ENCODE measurements around the gene NAT14. TPM values are rescaled to one million over a fixed set of nuclear protein-coding genes. Genes with fewer than 3 reads are reported as not detected.

The NAT14 gene
- total and polyA plus RNA-seq, 8 donors = 5.8 to 32.4 (median 8.1) TPM

DNA sequence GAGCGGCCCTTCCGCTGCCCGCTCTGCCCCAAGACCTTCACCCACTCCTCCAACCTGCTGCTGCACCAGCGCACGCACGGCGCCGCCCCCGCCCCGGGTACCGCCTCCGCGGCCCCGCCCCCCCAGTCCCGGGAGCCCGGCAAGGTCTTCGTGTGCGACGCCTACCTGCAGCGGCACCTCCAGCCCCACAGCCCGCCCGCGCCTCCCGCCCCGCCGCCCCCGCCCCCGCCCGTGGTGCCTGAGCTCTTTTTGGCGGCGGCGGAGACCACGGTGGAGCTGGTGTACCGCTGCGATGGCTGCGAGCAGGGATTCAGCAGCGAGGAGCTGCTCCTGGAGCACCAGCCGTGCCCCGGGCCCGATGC, 3.2 kb upstream of the NAT14 start:
- Histone ChIP-seq H3K4me1 (peaks cover 18 to 26% (median 23%) of the 10 kb centered on the region in 3 donors), H3K27me3 (no peaks in the 10 kb centered on the region), H3K9me3 (no peaks in the 10 kb centered on the region), H3K4me3 (no peak overlapping the region), H3K27ac (no peak overlapping the region), H3K36me3 (peaks cover 0 to 6% (median 0%) of the 10 kb centered on the region in 3 donors)
- intact Hi-C loops (cut with DNase I) = no loop called here
- peak in 1 of 6 donors; percentile 19 for DNase-seq
- WGBS, 2 donors = 74 to 82% methylated on average over 31 to 40 of the region's 40 CpGs
- ATAC-seq = no peak
- TF ChIP-seq, protein P1, sequence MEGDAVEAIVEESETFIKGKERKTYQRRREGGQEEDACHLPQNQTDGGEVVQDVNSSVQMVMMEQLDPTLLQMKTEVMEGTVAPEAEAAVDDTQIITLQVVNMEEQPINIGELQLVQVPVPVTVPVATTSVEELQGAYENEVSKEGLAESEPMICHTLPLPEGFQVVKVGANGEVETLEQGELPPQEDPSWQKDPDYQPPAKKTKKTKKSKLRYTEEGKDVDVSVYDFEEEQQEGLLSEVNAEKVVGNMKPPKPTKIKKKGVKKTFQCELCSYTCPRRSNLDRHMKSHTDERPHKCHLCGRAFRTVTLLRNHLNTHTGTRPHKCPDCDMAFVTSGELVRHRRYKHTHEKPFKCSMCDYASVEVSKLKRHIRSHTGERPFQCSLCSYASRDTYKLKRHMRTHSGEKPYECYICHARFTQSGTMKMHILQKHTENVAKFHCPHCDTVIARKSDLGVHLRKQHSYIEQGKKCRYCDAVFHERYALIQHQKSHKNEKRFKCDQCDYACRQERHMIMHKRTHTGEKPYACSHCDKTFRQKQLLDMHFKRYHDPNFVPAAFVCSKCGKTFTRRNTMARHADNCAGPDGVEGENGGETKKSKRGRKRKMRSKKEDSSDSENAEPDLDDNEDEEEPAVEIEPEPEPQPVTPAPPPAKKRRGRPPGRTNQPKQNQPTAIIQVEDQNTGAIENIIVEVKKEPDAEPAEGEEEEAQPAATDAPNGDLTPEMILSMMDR (IDR thresholded peaks at IDR 0.05) = no peak
- FAIRE-seq = no peak

DNA sequence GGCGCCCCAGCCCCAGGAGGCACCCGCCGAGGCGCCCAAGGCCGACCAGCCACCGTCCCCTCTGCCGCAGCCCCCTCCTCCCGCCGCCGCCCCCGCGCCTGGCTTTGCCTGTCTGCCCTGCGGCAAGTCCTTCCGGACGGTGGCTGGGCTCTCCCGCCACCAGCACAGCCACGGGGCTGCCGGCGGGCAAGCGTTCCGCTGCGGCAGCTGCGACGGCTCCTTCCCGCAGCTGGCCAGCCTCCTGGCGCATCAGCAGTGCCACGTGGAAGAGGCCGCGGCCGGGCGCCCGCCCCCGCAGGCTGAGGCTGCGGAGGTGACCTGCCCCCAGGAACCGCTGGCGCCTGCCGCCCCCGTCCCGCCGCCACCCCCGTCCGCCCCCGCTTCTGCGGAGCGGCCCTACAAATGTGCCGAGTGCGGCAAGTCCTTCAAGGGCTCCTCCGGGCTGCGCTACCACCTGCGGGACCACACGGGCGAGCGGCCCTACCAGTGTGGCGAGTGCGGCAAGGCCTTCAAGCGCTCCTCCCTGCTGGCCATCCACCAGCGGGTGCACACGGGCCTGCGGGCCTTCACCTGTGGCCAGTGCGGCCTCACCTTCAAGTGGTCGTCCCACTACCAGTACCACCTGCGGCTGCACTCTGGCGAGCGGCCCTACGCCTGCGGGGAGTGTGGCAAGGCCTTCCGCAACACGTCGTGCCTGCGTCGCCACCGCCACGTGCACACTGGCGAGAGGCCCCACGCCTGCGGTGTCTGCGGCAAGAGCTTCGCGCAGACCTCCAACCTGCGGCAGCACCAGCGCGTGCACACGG, 2.6 kb upstream of the NAT14 start:
- DNase-seq (peak in 3 of 6 donors; percentile 45 to 68 (median 55)), FAIRE-seq (no peak), ATAC-seq (no peak)
- intact Hi-C loops (cut with DNase I) = no loop called here
- Histone ChIP-seq H3K4me3 (no peak overlapping the region), H3K36me3 (peaks cover 0 to 6% (median 0%) of the 10 kb centered on the region in 3 donors), H3K4me1 (peaks cover 18 to 26% (median 21%) of the 10 kb centered on the region in 3 donors), H3K27ac (no peak overlapping the region), H3K27me3 (no peaks in the 10 kb centered on the region), H3K9me3 (no peaks in the 10 kb centered on the region)
- TF ChIP-seq, protein P1 (IDR thresholded peaks at IDR 0.05) = no peak
- WGBS, 2 donors = 93% methylated on average over 70 to 83 of the region's 83 CpGs

DNA sequence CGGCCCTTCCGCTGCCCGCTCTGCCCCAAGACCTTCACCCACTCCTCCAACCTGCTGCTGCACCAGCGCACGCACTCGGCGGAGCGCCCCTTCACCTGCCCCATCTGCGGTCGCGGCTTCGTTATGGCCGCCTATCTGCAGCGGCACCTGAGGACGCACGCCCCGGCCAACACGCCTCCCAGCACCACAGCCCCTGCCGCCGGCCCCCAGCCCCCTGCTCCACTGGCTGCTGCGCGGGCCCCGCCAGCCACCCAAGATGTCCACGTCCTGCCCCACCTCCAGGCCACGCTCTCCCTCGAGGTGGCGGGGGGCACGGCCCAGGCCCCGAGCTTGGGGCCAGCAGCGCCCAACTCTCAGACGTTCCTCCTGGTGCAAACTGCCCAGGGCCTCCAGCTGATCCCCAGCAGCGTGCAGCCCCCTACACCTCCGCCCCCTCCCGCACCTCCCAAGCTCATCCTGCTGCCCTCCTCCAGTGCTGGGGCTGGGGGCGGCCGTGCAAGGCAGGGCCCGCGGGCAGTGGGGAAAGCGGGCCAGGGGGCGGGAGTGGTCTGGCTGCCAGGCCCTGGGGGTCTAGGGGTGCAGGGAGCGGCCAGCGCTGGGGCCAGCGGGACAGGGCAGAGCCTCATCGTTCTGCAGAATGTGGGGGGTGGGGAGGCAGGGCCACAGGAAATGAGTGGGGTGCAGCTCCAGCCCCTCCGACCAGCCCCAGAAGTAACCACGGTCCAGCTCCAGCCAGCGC, 1.9 kb upstream of the NAT14 start:
- FAIRE-seq = no peak
- Histone ChIP-seq H3K9me3 (no peaks in the 10 kb centered on the region), H3K4me1 (peaks cover 13 to 19% (median 18%) of the 10 kb centered on the region in 3 donors), H3K36me3 (peaks cover 0 to 6% (median 0%) of the 10 kb centered on the region in 3 donors), H3K27me3 (no peaks in the 10 kb centered on the region), H3K27ac (no peak overlapping the region), H3K4me3 (no peak overlapping the region)
- 91 to 93% methylated on average over 42 to 47 of the region's 47 CpGs for WGBS, 2 donors
- TF ChIP-seq, protein P1 (IDR thresholded peaks at IDR 0.05) = no peak
- ATAC-seq = no peak
- DNase-seq = peak in 3 of 6 donors; percentile 44 to 78 (median 52)
- intact Hi-C loops (cut with DNase I) = no loop called here

DNA sequence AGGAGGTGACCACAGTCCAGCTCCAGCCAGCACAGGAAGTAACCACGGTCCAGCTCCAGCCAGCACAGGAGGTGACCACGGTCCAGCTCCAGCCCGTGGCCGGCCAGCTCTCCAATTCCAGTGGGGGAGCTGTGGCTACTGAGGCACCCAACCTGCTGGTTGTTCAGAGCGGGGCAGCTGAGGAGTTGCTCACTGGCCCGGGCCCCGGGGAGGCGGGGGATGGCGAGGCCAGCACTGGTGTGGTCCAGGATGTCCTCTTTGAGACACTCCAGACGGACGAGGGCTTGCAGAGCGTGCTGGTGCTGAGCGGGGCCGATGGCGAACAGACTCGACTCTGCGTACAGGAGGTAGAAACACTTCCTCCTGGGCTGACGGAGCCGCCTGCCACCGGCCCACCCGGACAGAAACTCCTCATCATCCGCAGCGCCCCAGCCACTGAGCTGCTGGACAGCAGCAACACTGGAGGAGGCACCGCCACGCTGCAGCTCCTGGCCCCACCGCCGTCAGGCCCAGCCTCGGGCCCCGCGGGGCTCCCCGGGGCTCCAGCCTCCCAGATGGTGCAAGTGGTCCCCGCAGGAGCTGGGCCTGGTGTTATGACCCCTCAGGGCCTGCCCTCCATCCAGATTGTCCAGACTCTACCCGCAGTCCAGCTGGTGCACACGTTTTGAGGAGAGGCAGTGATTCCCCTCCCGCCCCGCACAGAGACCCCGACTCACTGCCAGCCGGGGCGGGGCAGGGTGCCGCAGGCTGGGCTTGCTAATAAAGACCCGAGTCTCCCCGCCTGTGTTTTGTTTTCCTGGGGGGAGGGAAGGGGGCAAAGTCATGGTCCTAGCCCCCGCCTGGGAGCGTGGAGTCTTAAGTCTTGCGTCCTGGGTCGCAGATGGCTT, 1.0 kb upstream of the NAT14 start:
- intact Hi-C loops (cut with DNase I) = no loop called here
- peaks cover 0 to 6% (median 0%) of the 10 kb centered on the region in 3 donors for H3K36me3 ChIP-seq
- TF ChIP-seq, protein P1 (IDR thresholded peaks at IDR 0.05) = no peak
- no peaks in the 10 kb centered on the region for H3K9me3 ChIP-seq
- DNase-seq = peak in 3 of 6 donors; percentile 39 to 77 (median 58)
- no peaks in the 10 kb centered on the region for H3K27me3 ChIP-seq
- no peak for ATAC-seq
- H3K4me1 ChIP-seq = peaks cover 9 to 14% (median 11%) of the 10 kb centered on the region in 3 donors
- H3K4me3 ChIP-seq = peak overlapping the region in 1 of 4 donors; percentile 66
- WGBS, 2 donors = 79 to 81% methylated on average over 44 to 46 of the region's 46 CpGs
- H3K27ac ChIP-seq = no peak overlapping the region
- no peak for FAIRE-seq
